Measurements from ENCODE around the gene SSBP4.

Gene SSBP4

GRCh38 chr19:18440936-18441803 is 22.0 kb downstream of the SSBP4 start:
- TF ChIP-seq, protein P1, sequence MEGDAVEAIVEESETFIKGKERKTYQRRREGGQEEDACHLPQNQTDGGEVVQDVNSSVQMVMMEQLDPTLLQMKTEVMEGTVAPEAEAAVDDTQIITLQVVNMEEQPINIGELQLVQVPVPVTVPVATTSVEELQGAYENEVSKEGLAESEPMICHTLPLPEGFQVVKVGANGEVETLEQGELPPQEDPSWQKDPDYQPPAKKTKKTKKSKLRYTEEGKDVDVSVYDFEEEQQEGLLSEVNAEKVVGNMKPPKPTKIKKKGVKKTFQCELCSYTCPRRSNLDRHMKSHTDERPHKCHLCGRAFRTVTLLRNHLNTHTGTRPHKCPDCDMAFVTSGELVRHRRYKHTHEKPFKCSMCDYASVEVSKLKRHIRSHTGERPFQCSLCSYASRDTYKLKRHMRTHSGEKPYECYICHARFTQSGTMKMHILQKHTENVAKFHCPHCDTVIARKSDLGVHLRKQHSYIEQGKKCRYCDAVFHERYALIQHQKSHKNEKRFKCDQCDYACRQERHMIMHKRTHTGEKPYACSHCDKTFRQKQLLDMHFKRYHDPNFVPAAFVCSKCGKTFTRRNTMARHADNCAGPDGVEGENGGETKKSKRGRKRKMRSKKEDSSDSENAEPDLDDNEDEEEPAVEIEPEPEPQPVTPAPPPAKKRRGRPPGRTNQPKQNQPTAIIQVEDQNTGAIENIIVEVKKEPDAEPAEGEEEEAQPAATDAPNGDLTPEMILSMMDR (IDR thresholded peaks at IDR 0.05; ENCODE audit: borderline replicate concordance, insufficient read depth, low read depth, low read length): no peak
- no peak overlapping the region for H3K4me3 ChIP-seq (ENCODE audit: low read depth, low read length)

DNA sequence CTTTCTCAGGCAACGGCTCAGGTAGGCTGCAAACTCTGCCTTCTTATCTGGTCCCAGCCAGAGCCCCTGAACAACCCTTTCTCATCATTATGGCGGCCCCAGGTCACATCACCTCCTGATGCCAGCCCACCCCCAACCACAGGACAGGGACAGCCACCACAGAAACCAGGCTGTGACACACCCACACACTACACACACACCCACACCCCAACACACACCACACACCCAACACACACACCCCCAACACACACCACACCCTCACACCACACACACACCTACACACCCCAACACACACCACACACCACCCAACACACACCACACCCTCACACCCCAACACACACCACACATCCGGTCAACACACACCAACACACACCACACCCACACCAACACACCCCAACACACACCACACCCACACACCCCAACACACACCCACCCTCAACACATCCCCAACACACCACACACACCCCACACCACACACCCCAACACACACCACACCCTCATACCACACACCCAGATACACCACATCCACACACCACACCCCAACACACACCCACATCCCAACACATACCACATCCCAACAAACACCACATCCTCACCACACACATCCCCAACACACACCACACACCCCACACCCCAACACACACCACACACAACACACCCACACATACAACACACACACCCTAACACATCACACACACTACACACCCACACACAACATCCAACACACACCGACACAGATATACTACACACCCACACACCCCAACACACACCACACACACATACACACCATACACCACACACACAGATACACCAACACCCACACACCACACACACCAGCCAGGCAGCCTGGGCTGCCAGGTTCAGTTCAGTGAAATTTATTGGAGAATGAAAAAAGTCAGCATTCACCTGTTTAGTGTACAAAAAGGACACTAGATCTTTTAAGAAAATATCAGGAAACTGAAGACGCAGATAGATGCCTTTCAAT is 22.9 kb downstream of the SSBP4 start:
- TF ChIP-seq, protein P1 (IDR thresholded peaks at IDR 0.05; ENCODE audit: borderline replicate concordance, insufficient read depth, low read depth, low read length): no peak
- H3K4me3 ChIP-seq (ENCODE audit: low read depth, low read length): no peak overlapping the region

DNA sequence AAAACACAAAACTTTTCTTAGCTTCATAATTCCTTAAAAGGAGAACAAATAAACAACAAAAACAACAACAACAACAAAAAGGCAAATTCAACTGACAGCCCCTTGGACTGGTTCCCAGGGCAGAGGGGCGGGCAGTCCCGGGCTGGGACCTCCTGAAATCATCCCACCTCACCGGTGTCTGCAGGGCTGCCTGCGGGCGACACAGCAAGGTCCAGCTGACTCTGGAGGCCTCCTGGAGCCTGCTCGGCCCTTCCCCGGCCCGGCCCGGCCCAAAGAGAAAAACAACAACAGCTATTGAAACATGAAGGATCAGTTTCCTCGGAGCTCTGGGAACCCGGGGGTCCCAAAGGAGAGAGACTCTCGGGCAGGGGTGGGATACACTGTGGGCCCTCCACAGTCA is 23.7 kb downstream of the SSBP4 start:
- TF ChIP-seq, protein P1 (IDR thresholded peaks at IDR 0.05; ENCODE audit: borderline replicate concordance, insufficient read depth, low read depth, low read length): no peak
- H3K4me3 ChIP-seq (ENCODE audit: low read depth, low read length): no peak overlapping the region

DNA sequence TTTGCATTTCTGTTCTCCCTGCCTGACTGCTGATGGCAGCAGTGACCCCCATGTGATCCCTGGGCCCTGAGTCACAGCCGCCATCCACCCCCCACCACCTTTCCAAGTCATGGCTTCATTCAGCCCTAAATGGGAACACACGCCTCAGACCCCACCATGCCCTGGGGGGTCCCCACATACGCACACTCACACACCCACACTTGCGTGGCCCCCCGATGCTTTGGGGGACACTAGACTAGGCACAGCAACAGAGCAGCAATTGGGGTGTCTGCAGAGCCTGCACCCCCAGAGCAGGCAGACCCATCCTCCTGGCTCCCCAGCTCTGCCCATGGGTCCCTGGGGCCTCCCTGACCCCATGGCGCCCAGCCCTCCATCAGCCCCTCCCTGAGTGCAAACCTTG is 24.2 kb downstream of the SSBP4 start:
- TF ChIP-seq, protein P1 (IDR thresholded peaks at IDR 0.05; ENCODE audit: borderline replicate concordance, insufficient read depth, low read depth, low read length): no peak

DNA sequence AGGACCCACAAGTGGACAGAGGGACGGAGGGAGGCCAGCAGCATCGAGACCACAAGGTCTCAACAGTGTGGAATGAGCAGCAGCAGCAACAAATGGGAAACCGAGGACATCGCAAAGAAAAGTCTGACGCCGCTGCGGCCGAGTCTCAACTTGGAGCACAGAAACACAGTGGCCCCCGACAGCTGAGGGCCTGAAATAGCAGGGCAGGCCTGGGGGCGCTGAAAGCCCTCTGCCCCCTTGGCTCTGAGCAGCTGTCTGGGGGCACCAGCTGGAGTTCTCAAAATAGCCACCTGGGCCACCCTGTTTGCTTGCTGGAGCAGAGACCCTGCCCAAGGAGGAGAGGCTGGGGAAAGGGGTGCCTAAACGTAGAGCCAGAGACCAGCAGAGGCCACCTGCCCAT is 24.6 kb downstream of the SSBP4 start:
- TF ChIP-seq, protein P1 (IDR thresholded peaks at IDR 0.05; ENCODE audit: borderline replicate concordance, insufficient read depth, low read depth, low read length): no peak
- H3K4me3 ChIP-seq (ENCODE audit: low read depth, low read length): no peak overlapping the region

More for the DNA sequence above, 24.2 kb downstream of the SSBP4 start:
- no peak overlapping the region for H3K4me3 ChIP-seq (ENCODE audit: low read depth, low read length)

DNA sequence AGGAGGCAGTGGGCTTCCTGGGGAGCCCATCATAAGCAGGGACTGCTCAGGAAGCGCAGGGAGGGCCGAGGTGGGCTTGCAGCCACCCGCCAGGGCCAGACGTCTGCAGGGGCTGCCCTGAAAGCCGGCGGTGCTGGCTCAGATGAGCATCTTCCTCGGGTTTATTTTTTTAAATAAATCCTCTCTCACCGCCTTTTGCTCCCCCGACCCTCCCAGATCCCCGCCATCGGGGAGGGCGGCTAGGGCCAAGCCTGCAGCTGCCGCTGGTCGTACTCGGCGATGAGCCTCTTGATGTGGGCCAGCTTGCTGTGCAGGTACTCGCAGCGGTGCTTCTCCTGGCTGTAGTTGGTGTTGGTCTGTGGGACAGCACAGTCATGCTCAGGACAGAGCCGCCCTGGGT is 25.3 kb downstream of the SSBP4 start:
- TF ChIP-seq, protein P1 (IDR thresholded peaks at IDR 0.05; ENCODE audit: borderline replicate concordance, insufficient read depth, low read depth, low read length): no peak
- no peak overlapping the region for H3K4me3 ChIP-seq (ENCODE audit: low read depth, low read length)
